ENCODE measurements around the gene TSPAN9. TPM values are rescaled to one million over a fixed set of nuclear protein-coding genes. Genes with fewer than 3 reads are reported as not detected.

Gene TSPAN9
- total and polyA plus RNA-seq, 4 donors: 17.4 to 62.9 (median 34.2) TPM

- Histone ChIP-seq H3K4me3 (ENCODE audit: low read depth in 1 of 3, low read length in 3 of 3) (no peak overlapping the region), H3K27me3 (ENCODE audit: control insufficient read depth in 4 of 4, insufficient read depth in 4 of 4, low read length in 3 of 4) (no peaks in the 10 kb centered on the region), H3K4me1 (ENCODE audit: control insufficient read depth in 4 of 4, insufficient read depth in 4 of 4, low read length in 3 of 4) (peaks cover 2 to 28% (median 14%) of the 10 kb centered on the region in 4 donors), H3K9me3 (ENCODE audit: control insufficient read depth in 4 of 4, low read length in 3 of 4) (no peaks in the 10 kb centered on the region), H3K36me3 (ENCODE audit: control insufficient read depth in 4 of 4, insufficient read depth in 3 of 4, low read depth in 1 of 4, low read length in 3 of 4) (no peaks in the 10 kb centered on the region), H3K27ac (ENCODE audit: low read depth in 1 of 2, low read length in 2 of 2) (no peak overlapping the region), H3K9ac (ENCODE audit: low read depth in 1 of 2, low read length in 2 of 2) (no peak overlapping the region)
- WGBS: 96% methylated on average over 6 of the region's 6 CpGs
- TF ChIP-seq NR2F2 (IDR thresholded peaks at IDR 0.05) (no peak), TAF1 (conservative IDR thresholded peaks at IDR 0.05) (no peak), ZBTB33 (IDR thresholded peaks at IDR 0.05) (no peak), MAX (IDR thresholded peaks at IDR 0.05) (no peak), FOXA1 (IDR thresholded peaks at IDR 0.05) (no peak), ATF3 (IDR thresholded peaks at IDR 0.05) (no peak), FOXA2 (IDR thresholded peaks at IDR 0.05) (no peak), YY1 (IDR thresholded peaks at IDR 0.05) (no peak)
- no peak for DNase-seq (ENCODE audit: low spot score)
Measured at GRCh38 chr12:3075315-3075714, 1.9 kb upstream of the TSPAN9 start.

- peak overlapping the region; percentile 72 to 80 for H3K27ac ChIP-seq (ENCODE audit: low read depth in 1 of 2, low read length in 2 of 2)
- H3K36me3 ChIP-seq (ENCODE audit: control insufficient read depth in 4 of 4, insufficient read depth in 3 of 4, low read depth in 1 of 4, low read length in 3 of 4): no peaks in the 10 kb centered on the region
- peaks cover 6 to 44% (median 30%) of the 10 kb centered on the region in 4 donors for H3K4me1 ChIP-seq (ENCODE audit: control insufficient read depth in 4 of 4, insufficient read depth in 4 of 4, low read length in 3 of 4)
- H3K4me3 ChIP-seq (ENCODE audit: low read depth in 1 of 3, low read length in 3 of 3): peak overlapping the region; percentile 78 to 91 (median 90)
- H3K9ac ChIP-seq (ENCODE audit: low read depth in 1 of 2, low read length in 2 of 2): peak overlapping the region; percentile 84 to 86
- peak; percentile 50 for DNase-seq (ENCODE audit: low spot score)
- no peaks in the 10 kb centered on the region for H3K27me3 ChIP-seq (ENCODE audit: control insufficient read depth in 4 of 4, insufficient read depth in 4 of 4, low read length in 3 of 4)
- H3K9me3 ChIP-seq (ENCODE audit: control insufficient read depth in 4 of 4, low read length in 3 of 4): no peaks in the 10 kb centered on the region
- no peak for TF ChIP-seq CTCF (IDR thresholded peaks at IDR 0.05; ENCODE audit: low read depth, low read length, missing input control)
- no peak for TF ChIP-seq ZBTB33 (IDR thresholded peaks at IDR 0.05)
- TF ChIP-seq NR2F2 (IDR thresholded peaks at IDR 0.05): no peak
- under 1% methylated on average over 32 of the region's 32 CpGs for WGBS
Measured at GRCh38 chr12:3077572-3078081, 448 bp downstream of the TSPAN9 start.

All from liver (tissue), 9 donors.